ENCODE data around the gene RTBDN. TPM values are rescaled to one million over a fixed set of nuclear protein-coding genes. Genes with fewer than 3 reads are reported as not detected.
A peak's percentile ranks its signal among the peaks of the same experiment; 100 is the strongest.

Gene RTBDN
- total and polyA plus RNA-seq, 2 donors from 2014 or later = not detected

GRCh38 chr19:12778017-12778904, 56.1 kb downstream of the RTBDN start:
- Histone ChIP-seq H3K36me3 (ENCODE audit: control insufficient read depth in 2 of 3, insufficient read depth in 3 of 3, low read length in 3 of 3) (no peaks in the 10 kb centered on the region), H3K27me3 (ENCODE audit: control insufficient read depth, insufficient read depth, low read length) (no peaks in the 10 kb centered on the region), H3K9ac (ENCODE audit: low read length in 3 of 3) (peak overlapping the region; percentile 43 to 91 (median 73)), H3K4me1 (ENCODE audit: control insufficient read depth in 2 of 3, insufficient read depth in 2 of 3, low read depth in 1 of 3, low read length in 3 of 3) (peaks cover 0 to 20% (median 4%) of the 10 kb centered on the region in 3 donors), H3K9me3 (ENCODE audit: control insufficient read depth in 2 of 3, insufficient read depth in 1 of 3, low read length in 3 of 3) (no peaks in the 10 kb centered on the region), H3K4me3 (ENCODE audit: low read length in 3 of 3) (peak overlapping the region; percentile 39 to 75 (median 70)), H3K27ac (ENCODE audit: low read depth in 2 of 2, low read length in 2 of 2) (peak overlapping the region; percentile 92 to 95)
- no peak for TF ChIP-seq CTCF (IDR thresholded peaks at IDR 0.05; ENCODE audit: borderline replicate concordance, extremely low read depth, insufficient read depth)
- FAIRE-seq = no peak
- intact Hi-C loops (cut with DNase I) = no loop called here
- peak; percentile 60 to 94 (median 85) for DNase-seq

- FAIRE-seq (no peak), DNase-seq (peak; percentile 74 to 93 (median 86))
- Histone ChIP-seq H3K4me3 (ENCODE audit: low read length in 3 of 3) (peak overlapping the region; percentile 28 to 75 (median 70)), H3K36me3 (ENCODE audit: control insufficient read depth in 2 of 3, insufficient read depth in 3 of 3, low read length in 3 of 3) (no peaks in the 10 kb centered on the region), H3K4me1 (ENCODE audit: control insufficient read depth in 2 of 3, insufficient read depth in 2 of 3, low read depth in 1 of 3, low read length in 3 of 3) (peaks cover 0 to 20% (median 4%) of the 10 kb centered on the region in 3 donors), H3K9ac (ENCODE audit: low read length in 3 of 3) (peak overlapping the region in 2 of 3 donors; percentile 43 to 91), H3K27ac (ENCODE audit: low read depth in 2 of 2, low read length in 2 of 2) (peak overlapping the region; percentile 92 to 95), H3K27me3 (ENCODE audit: control insufficient read depth, insufficient read depth, low read length) (no peaks in the 10 kb centered on the region), H3K9me3 (ENCODE audit: control insufficient read depth in 2 of 3, insufficient read depth in 1 of 3, low read length in 3 of 3) (no peaks in the 10 kb centered on the region)
- peak; percentile 95 for TF ChIP-seq CTCF (IDR thresholded peaks at IDR 0.05; ENCODE audit: borderline replicate concordance, extremely low read depth, insufficient read depth)
- intact Hi-C loops (cut with DNase I) = no loop called here
These were observed 57.0 kb downstream of the RTBDN start for GRCh38 chr19:12777217-12778016.

Small RNAs within 50 kb of the gene (microRNA-seq; reads per million reads assigned to microRNA genes)
- not detected for gene MIR5684
- not detected for gene MIR6794

Other genes starting within 250 kb of the RTBDN start
- 14.3 TPM for gene ZNF490, start 223.8 kb downstream of the RTBDN start, total RNA-seq
- 1.0 TPM for gene ZNF490, start 223.8 kb downstream of the RTBDN start, polyA plus RNA-seq (ENCODE audit: insufficient read depth, low read depth, low replicate concordance)
- gene ZNF791, start 223.7 kb downstream of the RTBDN start, total RNA-seq = 34.7 TPM
- gene ZNF791, start 223.7 kb downstream of the RTBDN start, polyA plus RNA-seq (ENCODE audit: insufficient read depth, low read depth, low replicate concordance) = 6.5 TPM
- 90.5 TPM for gene MAN2B1, start 167.8 kb downstream of the RTBDN start, total RNA-seq
- 63.9 TPM for gene MAN2B1, start 167.8 kb downstream of the RTBDN start, polyA plus RNA-seq (ENCODE audit: insufficient read depth, low read depth, low replicate concordance)
- 10.5 TPM for gene WDR83, start 167.8 kb downstream of the RTBDN start, total RNA-seq
- 21.2 TPM for gene WDR83, start 167.8 kb downstream of the RTBDN start, polyA plus RNA-seq (ENCODE audit: insufficient read depth, low read depth, low replicate concordance)
- 75.9 TPM for gene DHPS, start 152.7 kb downstream of the RTBDN start, total RNA-seq
- 61.3 TPM for gene DHPS, start 152.7 kb downstream of the RTBDN start, polyA plus RNA-seq (ENCODE audit: insufficient read depth, low read depth, low replicate concordance)
- gene GNG14, start 146.6 kb downstream of the RTBDN start, total RNA-seq = not detected
- not detected for gene GNG14, start 146.6 kb downstream of the RTBDN start, polyA plus RNA-seq (ENCODE audit: insufficient read depth, low read depth, low replicate concordance)
- 11.4 TPM for gene FBXW9, start 137.9 kb downstream of the RTBDN start, total RNA-seq
- gene FBXW9, start 137.9 kb downstream of the RTBDN start, polyA plus RNA-seq (ENCODE audit: insufficient read depth, low read depth, low replicate concordance) = 14.9 TPM
- gene TNPO2, start 110.6 kb downstream of the RTBDN start, total RNA-seq = 62.7 TPM
- 20.5 TPM for gene TNPO2, start 110.6 kb downstream of the RTBDN start, polyA plus RNA-seq (ENCODE audit: insufficient read depth, low read depth, low replicate concordance)
- gene TRIR, start 99.9 kb downstream of the RTBDN start, total RNA-seq = 135 TPM
- gene TRIR, start 99.9 kb downstream of the RTBDN start, polyA plus RNA-seq (ENCODE audit: insufficient read depth, low read depth, low replicate concordance) = 321 TPM
- 71.3 TPM for gene GET3, start 97.1 kb downstream of the RTBDN start, total RNA-seq
- gene GET3, start 97.1 kb downstream of the RTBDN start, polyA plus RNA-seq (ENCODE audit: insufficient read depth, low read depth, low replicate concordance) = 132 TPM
- gene BEST2, start 82.8 kb downstream of the RTBDN start, total RNA-seq = not detected
- not detected for gene BEST2, start 82.8 kb downstream of the RTBDN start, polyA plus RNA-seq (ENCODE audit: insufficient read depth, low read depth, low replicate concordance)
- 58.1 TPM for gene HOOK2, start 59.0 kb downstream of the RTBDN start, total RNA-seq
- 41.8 TPM for gene HOOK2, start 59.0 kb downstream of the RTBDN start, polyA plus RNA-seq (ENCODE audit: insufficient read depth, low read depth, low replicate concordance)
- gene JUNB, start 43.1 kb downstream of the RTBDN start, total RNA-seq = 128 TPM
- gene JUNB, start 43.1 kb downstream of the RTBDN start, polyA plus RNA-seq (ENCODE audit: insufficient read depth, low read depth, low replicate concordance) = 142 TPM
- 171 TPM for gene PRDX2, start 32.8 kb downstream of the RTBDN start, total RNA-seq
- gene PRDX2, start 32.8 kb downstream of the RTBDN start, polyA plus RNA-seq (ENCODE audit: insufficient read depth, low read depth, low replicate concordance) = 664 TPM
- gene THSD8, start 32.5 kb downstream of the RTBDN start, total RNA-seq = 3.2 TPM
- gene THSD8, start 32.5 kb downstream of the RTBDN start, polyA plus RNA-seq (ENCODE audit: insufficient read depth, low read depth, low replicate concordance) = 10.0 TPM
- gene RNASEH2A, start 28.0 kb downstream of the RTBDN start, total RNA-seq = 7.9 TPM
- gene RNASEH2A, start 28.0 kb downstream of the RTBDN start, polyA plus RNA-seq (ENCODE audit: insufficient read depth, low read depth, low replicate concordance) = 1.3 TPM
- gene MAST1, start 3.9 kb upstream of the RTBDN start, total RNA-seq = 0.35 TPM
- gene MAST1, start 3.9 kb upstream of the RTBDN start, polyA plus RNA-seq (ENCODE audit: insufficient read depth, low read depth, low replicate concordance) = 0.39 TPM
- 34.7 TPM for gene DNASE2, start 46.9 kb upstream of the RTBDN start, total RNA-seq
- gene DNASE2, start 46.9 kb upstream of the RTBDN start, polyA plus RNA-seq (ENCODE audit: insufficient read depth, low read depth, low replicate concordance) = 50.9 TPM
- gene KLF1, start 52.6 kb upstream of the RTBDN start, total RNA-seq = not detected
- gene KLF1, start 52.6 kb upstream of the RTBDN start, polyA plus RNA-seq (ENCODE audit: insufficient read depth, low read depth, low replicate concordance) = not detected
- gene GCDH, start 56.6 kb upstream of the RTBDN start, total RNA-seq = 21.9 TPM
- 45.6 TPM for gene GCDH, start 56.6 kb upstream of the RTBDN start, polyA plus RNA-seq (ENCODE audit: insufficient read depth, low read depth, low replicate concordance)
- gene SYCE2, start 84.7 kb upstream of the RTBDN start, total RNA-seq = not detected
- gene SYCE2, start 84.7 kb upstream of the RTBDN start, polyA plus RNA-seq (ENCODE audit: insufficient read depth, low read depth, low replicate concordance) = not detected
- 48.0 TPM for gene FARSA, start 99.1 kb upstream of the RTBDN start, total RNA-seq
- gene FARSA, start 99.1 kb upstream of the RTBDN start, polyA plus RNA-seq (ENCODE audit: insufficient read depth, low read depth, low replicate concordance) = 58.2 TPM
- gene CALR, start 104.0 kb upstream of the RTBDN start, total RNA-seq = 1,087 TPM
- 1,037 TPM for gene CALR, start 104.0 kb upstream of the RTBDN start, polyA plus RNA-seq (ENCODE audit: insufficient read depth, low read depth, low replicate concordance)
- 79.2 TPM for gene RAD23A, start 111.3 kb upstream of the RTBDN start, total RNA-seq
- gene RAD23A, start 111.3 kb upstream of the RTBDN start, polyA plus RNA-seq (ENCODE audit: insufficient read depth, low read depth, low replicate concordance) = 105 TPM
- 18.4 TPM for gene GADD45GIP1, start 122.6 kb upstream of the RTBDN start, total RNA-seq
- gene GADD45GIP1, start 122.6 kb upstream of the RTBDN start, polyA plus RNA-seq (ENCODE audit: insufficient read depth, low read depth, low replicate concordance) = 71.3 TPM
- not detected for gene DAND5, start 135.0 kb upstream of the RTBDN start, total RNA-seq
- not detected for gene DAND5, start 135.0 kb upstream of the RTBDN start, polyA plus RNA-seq (ENCODE audit: insufficient read depth, low read depth, low replicate concordance)
- 65.0 TPM for gene NFIX, start 160.9 kb upstream of the RTBDN start, total RNA-seq
- gene NFIX, start 160.9 kb upstream of the RTBDN start, polyA plus RNA-seq (ENCODE audit: insufficient read depth, low read depth, low replicate concordance) = 4.3 TPM

Measured in kidney (tissue), 14 donors.